AG04450 (cell line): ENCODE results near the gene HSPA9. TPM values are rescaled to one million over a fixed set of nuclear protein-coding genes. Genes with fewer than 3 reads are reported as not detected.

Source experiments
- CTCF ChIA-PET: fragments of 300-600, 350-600 bp; formaldehyde crosslinking; extraction: SDS; loops from one replicate; lab custom pipeline; 2022; ENCODE audit warnings: antibody characterized with exemption, inconsistent platforms; lab: Charles Lee
- POLR2A ChIA-PET: fragments of 350-600 bp; formaldehyde crosslinking; extraction: SDS; loops from one replicate; lab custom pipeline; 2021; ENCODE audit warnings: antibody characterized with exemption, inconsistent platforms; lab: Yijun Ruan, JAX
- DNase-seq: peaks from one replicate; pipeline ENCODE4 v3.0.0-alpha.2; 2011; ENCODE audit warnings: low read depth, low spot score
- H3K27ac ChIP-seq: one replicate; pipeline ENCODE4 v1.5.1; 2012; ENCODE audit warnings: low read depth, low read length, control low read depth
- H3K27me3 ChIP-seq: one replicate; pipeline ENCODE4 v1.6.0; 2012; ENCODE audit warnings: low read length; ENCODE audit not compliant: control insufficient read depth, insufficient read depth
- H3K4me3 ChIP-seq: 2 replicates; pipeline ENCODE4 v1.5.1; 2011; ENCODE audit warnings: mild to moderate bottlenecking, low read depth, low read length, control low read depth
- H3K9me3 ChIP-seq: 2 replicates; pipeline ENCODE4 v1.5.1; 2012; ENCODE audit warnings: low read length; ENCODE audit not compliant: control insufficient read depth, insufficient read depth
- CTCF ChIP-seq: IDR thresholded peaks from 2 replicates; pipeline ENCODE4 v1.5.1; 2011; ENCODE audit warnings: low read depth, low read length, control low read depth, inconsistent platforms
- polyA plus RNA-seq: library from polyadenylated mRNA; depleted of rRNA; stranded (reverse); fragments of >200 nt; gene quantifications from 2 replicates; pipeline ENCODE4 v1.2.3, GENCODE V29; 2011

Gene HSPA9
- polyA plus RNA-seq, 1 experiment = 207 TPM

GRCh38 chr5:138565100-138565821, 9.9 kb downstream of the HSPA9 start:
- ChIA-PET CTCF (interaction anchor here (1.4 to 4.0 kb wide), 3 partner anchors 14 to 116 kb away, joined by 4 to 13 read pairs (median 5); no protein-coding TSS in a partner anchor), POLR2A (interaction anchor here (0.5 to 0.7 kb wide), 2 partner anchors 10 to 194 kb away, joined by 3 read pairs; no protein-coding TSS in a partner anchor)
- no peak for TF ChIP-seq CTCF
- DNase-seq = no peak
- Histone ChIP-seq H3K27ac (no peak overlapping the region), H3K4me3 (no peak overlapping the region), H3K9me3 (no peaks in the 10 kb centered on the region), H3K27me3 (no peaks in the 10 kb centered on the region)

GRCh38 chr5:138564242-138564641, 11.0 kb downstream of the HSPA9 start:
- no peak overlapping the region for H3K27ac ChIP-seq
- TF ChIP-seq CTCF = no peak
- H3K27me3 ChIP-seq = no peaks in the 10 kb centered on the region
- CTCF ChIA-PET = no interaction called here
- no peaks in the 10 kb centered on the region for H3K9me3 ChIP-seq
- POLR2A ChIA-PET = no interaction called here
- DNase-seq = no peak
- H3K4me3 ChIP-seq = no peak overlapping the region

DNA sequence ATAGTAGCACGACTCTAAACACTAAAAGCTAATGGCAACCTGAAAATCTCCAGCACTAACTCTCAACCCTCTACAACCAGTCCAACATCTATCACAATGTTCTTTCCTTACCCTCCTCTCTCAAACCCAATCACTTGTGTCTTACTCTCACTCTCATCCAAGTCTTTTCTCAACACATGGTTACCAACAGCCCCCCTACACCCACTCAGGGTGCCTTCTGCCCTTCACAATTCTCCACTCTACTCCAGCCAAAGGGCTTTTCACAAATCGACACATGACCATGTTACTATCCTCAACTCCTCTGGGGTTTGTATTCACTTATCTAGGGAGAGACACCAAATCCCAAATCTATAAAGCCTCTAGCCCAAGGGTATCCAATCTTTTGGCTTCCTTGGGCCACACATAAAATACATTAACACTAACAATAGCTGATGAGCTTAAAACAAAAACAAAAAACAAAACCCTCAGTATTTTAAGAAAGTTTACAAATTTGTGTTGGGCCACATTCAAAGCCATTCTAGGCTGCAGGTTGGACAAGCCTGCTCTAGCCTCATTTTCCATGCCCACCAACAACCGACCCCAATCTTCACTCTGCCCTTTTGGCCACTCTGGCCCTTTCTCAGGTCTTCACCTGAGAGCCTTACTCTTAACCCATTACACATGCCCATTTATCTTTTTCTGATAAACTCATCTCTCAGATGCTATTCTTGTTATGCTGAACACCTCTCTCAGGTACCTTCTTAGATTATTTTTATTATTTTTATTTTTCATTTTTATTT, 11.7 kb downstream of the HSPA9 start:
- ChIA-PET POLR2A (no interaction called here), CTCF (interaction anchor here (1.0 kb wide), 1 partner anchor 16 kb away, joined by 4 read pairs; no protein-coding TSS in a partner anchor)
- no peaks in the 10 kb centered on the region for H3K9me3 ChIP-seq
- DNase-seq = no peak
- no peak for TF ChIP-seq CTCF
- no peak overlapping the region for H3K4me3 ChIP-seq
- no peak overlapping the region for H3K27ac ChIP-seq
- H3K27me3 ChIP-seq = no peaks in the 10 kb centered on the region

GRCh38 chr5:138560971-138561370, 14.2 kb downstream of the HSPA9 start:
- CTCF ChIA-PET = no interaction called here
- no peak for TF ChIP-seq CTCF
- H3K4me3 ChIP-seq = no peak overlapping the region
- H3K9me3 ChIP-seq = no peaks in the 10 kb centered on the region
- no peaks in the 10 kb centered on the region for H3K27me3 ChIP-seq
- H3K27ac ChIP-seq = no peak overlapping the region
- DNase-seq = no peak
- POLR2A ChIA-PET = interaction anchor here (0.8 kb wide), 1 partner anchor 18 kb away, joined by 5 read pairs; the partner anchor contains the start of gene ETF1
